Choroid plexus epithelial cell (primary cell): Measurements from ENCODE around the gene PPIG.
A peak's percentile ranks its signal among the peaks of the same experiment; 100 is the strongest.
"Not testable (repeated sequence)": the region's sequence is repeated elsewhere in the genome, so short reads cannot be mapped to it uniquely, and the experiment has no call there.

Experiments
- DNase-seq: peaks from one replicate; pipeline ENCODE4 v3.0.0-alpha.2; 2010; ENCODE audit warnings: low read depth
- H3K4me3 ChIP-seq: 2 replicates; pipeline ENCODE4 v1.5.1; 2011; ENCODE audit warnings: low read depth, mild to moderate bottlenecking, control low read depth, low read length, moderate library complexity
- CTCF ChIP-seq: conservative IDR thresholded peaks from 2 replicates; pipeline ENCODE4 v1.5.1; 2011; ENCODE audit warnings: low read depth, mild to moderate bottlenecking, control low read depth, inconsistent platforms, low read length, moderate library complexity

Gene PPIG

GRCh38 chr2:169584005-169584877 is at the start of gene PPIG:
PPIG (plus strand) TSS chr2:169584351; CDS start chr2:169604042, 19,691 bp downstream.
- no peak for TF ChIP-seq CTCF
- DNase-seq, result peak; percentile 93
- peak within 1 kb of the TSS; percentile 98 for H3K4me3 ChIP-seq

- H3K4me3 ChIP-seq, DNase-seq: not testable (repeated sequence)
These were observed 44.7 kb upstream of the PPIG start for GRCh38 chr2:169539460-169539859.

GRCh38 chr2:169540146-169540545 is 44.0 kb upstream of the PPIG start:
- TF ChIP-seq CTCF, result no peak
- DNase-seq, result no peak
- no peak overlapping the region for H3K4me3 ChIP-seq

GRCh38 chr2:169542433-169542832 is 41.7 kb upstream of the PPIG start:
- TF ChIP-seq CTCF, result no peak
- DNase-seq, result no peak
- H3K4me3 ChIP-seq, result no peak overlapping the region

GRCh38 chr2:169546756-169547155 is 37.4 kb upstream of the PPIG start:
- DNase-seq, result no peak
- TF ChIP-seq CTCF, result no peak
- no peak overlapping the region for H3K4me3 ChIP-seq

- no peak for TF ChIP-seq CTCF
- no peak for DNase-seq
These were observed 22.8 kb upstream of the PPIG start for GRCh38 chr2:169561364-169561763.

GRCh38 chr2:169562084-169562483 is 22.1 kb upstream of the PPIG start:
- DNase-seq, H3K4me3 ChIP-seq: not testable (repeated sequence)

More at GRCh38 chr2:169561364-169561763, 22.8 kb upstream of the PPIG start:
- no peak overlapping the region for H3K4me3 ChIP-seq

- no peak for DNase-seq
- no peak for TF ChIP-seq CTCF
- no peak overlapping the region for H3K4me3 ChIP-seq
These were observed 21.6 kb upstream of the PPIG start for GRCh38 chr2:169562519-169562918.
